ENCODE measurements around the gene HOXD13. TPM values are rescaled to one million over a fixed set of nuclear protein-coding genes. Genes with fewer than 3 reads are reported as not detected.
A peak's percentile ranks its signal among the peaks of the same experiment; 100 is the strongest.

The HOXD13 gene
- total and polyA plus RNA-seq, 2 of the 13 experiments (the other 11 are each of a cell fraction or from before 2014, with no cell fraction given) = not detected

GRCh38 chr2:176137906-176138305 is 45.4 kb downstream of the HOXD13 start:
- Histone ChIP-seq H3K4me3 (replicated peaks in 1 of 3; ENCODE audit: insufficient read depth in 1 of 3, low read depth in 2 of 3, low read length in 3 of 3) (no peak overlapping the region), H3K79me2 (ENCODE audit: insufficient read depth, low read length) (no peaks in the 10 kb centered on the region), H3K4me2 (ENCODE audit: low read depth, low read length) (no peak overlapping the region), H3K27ac (ENCODE audit: extremely low read length, insufficient read depth, low read length) (no peak overlapping the region), H3K9me3 (ENCODE audit: low read length) (no peaks in the 10 kb centered on the region), H3K9ac (ENCODE audit: insufficient read depth, low read depth, low read length) (no peak overlapping the region), H4K20me1 (ENCODE audit: insufficient read depth, low read length) (no peaks in the 10 kb centered on the region), H3K4me1 (ENCODE audit: insufficient read depth, low read length) (peaks cover 11% of the 10 kb centered on the region), H3K36me3 (replicated peaks in 1 of 2; ENCODE audit: control insufficient read depth in 1 of 2, insufficient read depth in 2 of 2, low read length in 2 of 2) (no peaks in the 10 kb centered on the region), H3K27me3 (ENCODE audit: control insufficient read depth in 1 of 2, insufficient read depth in 2 of 2, low read length in 2 of 2) (peaks cover 9 to 91% of the 10 kb centered on the region in 2 experiments; a peak in 4 of 5 replicates), H2AFZ (ENCODE audit: low read length) (no peak overlapping the region)
- intact Hi-C loops (cut with micrococcal nuclease; ENCODE audit: unreplicated experiment) (no loop called here), in situ Hi-C loops (cut with HindIII; ENCODE audit: extremely low pct_ligation_motif_present, low pct_unique_long_range_greater_than_20kb) (no loop called here)
- 37% methylated on average over 8 of the region's 8 CpGs for WGBS (ENCODE audit: low lambda C conversion rate)
- no peak for ATAC-seq
- ChIA-PET CTCF (ENCODE audit: low intra/inter-chr PET ratio, low total read pairs) (no interaction called here), POLR2A (no interaction called here)
- FAIRE-seq = peak; percentile 49
- DNase-seq (ENCODE audit: low spot score) = peak; percentile 33
- no TSS peak for BruUV-seq (replicated peaks)
- TF ChIP-seq ZNF800 (CRISPR knock-in tag; IDR thresholded peaks at IDR 0.05) (peak; percentile 78; the same call in 1 of the 2 replicates), HNF4A (CRISPR knock-in tag; IDR thresholded peaks at IDR 0.05) (peak; percentile 88), CEBPG (CRISPR knock-in tag; IDR thresholded peaks at IDR 0.05) (peak; percentile 82), RERE (CRISPR knock-in tag; IDR thresholded peaks at IDR 0.05; ENCODE audit: low read depth) (no peak), TSC22D2 (CRISPR knock-in tag; IDR thresholded peaks at IDR 0.05; ENCODE audit: borderline replicate concordance) (no peak), ZNF572 (CRISPR knock-in tag; IDR thresholded peaks at IDR 0.05) (no peak), CEBPB (IDR thresholded peaks at IDR 0.05; ENCODE audit: borderline replicate concordance, low read depth, low read length) (peak; percentile 96), TRIM24 (CRISPR knock-in tag; IDR thresholded peaks at IDR 0.05) (0 out of 2 replicates have a peak, but pooled peaks have one; percentile 38), SMC3 (IDR thresholded peaks at IDR 0.05; ENCODE audit: low read length) (peak; percentile 14; the same call in 1 of the 2 replicates), ETV5 (CRISPR knock-in tag; IDR thresholded peaks at IDR 0.05; ENCODE audit: borderline replicate concordance) (no peak), GATAD2A (CRISPR knock-in tag; IDR thresholded peaks at IDR 0.05) (0 out of 2 replicates have a peak, but pooled peaks have one; percentile 30), NCOR1 (IDR thresholded peaks at IDR 0.05; ENCODE audit: borderline replicate concordance, low read length) (peak; percentile 78; the same call in 1 of the 2 replicates), HNF4G (IDR thresholded peaks at IDR 0.05; ENCODE audit: borderline replicate concordance, low read depth, low read length) (peak; percentile 81), HNF4G (CRISPR knock-in tag; IDR thresholded peaks at IDR 0.05; ENCODE audit: borderline replicate concordance, low read depth) (no peak), SP140L (CRISPR knock-in tag; IDR thresholded peaks at IDR 0.05; ENCODE audit: borderline replicate concordance) (0 out of 2 replicates have a peak, but pooled peaks have one; percentile 38)

All from HepG2 (cell line).